AML-193 (cell line): ENCODE data around the gene LRP5.
"Not testable (repeated sequence)": the region's sequence is repeated elsewhere in the genome, so short reads cannot be mapped to it uniquely, and the experiment has no call there.

Source experiments
- DNase-seq, 2 experiments: peaks; one replicate each; lab custom pipeline; 2025; lab: John Stamatoyannopoulos, UW

The LRP5 gene

DNA sequence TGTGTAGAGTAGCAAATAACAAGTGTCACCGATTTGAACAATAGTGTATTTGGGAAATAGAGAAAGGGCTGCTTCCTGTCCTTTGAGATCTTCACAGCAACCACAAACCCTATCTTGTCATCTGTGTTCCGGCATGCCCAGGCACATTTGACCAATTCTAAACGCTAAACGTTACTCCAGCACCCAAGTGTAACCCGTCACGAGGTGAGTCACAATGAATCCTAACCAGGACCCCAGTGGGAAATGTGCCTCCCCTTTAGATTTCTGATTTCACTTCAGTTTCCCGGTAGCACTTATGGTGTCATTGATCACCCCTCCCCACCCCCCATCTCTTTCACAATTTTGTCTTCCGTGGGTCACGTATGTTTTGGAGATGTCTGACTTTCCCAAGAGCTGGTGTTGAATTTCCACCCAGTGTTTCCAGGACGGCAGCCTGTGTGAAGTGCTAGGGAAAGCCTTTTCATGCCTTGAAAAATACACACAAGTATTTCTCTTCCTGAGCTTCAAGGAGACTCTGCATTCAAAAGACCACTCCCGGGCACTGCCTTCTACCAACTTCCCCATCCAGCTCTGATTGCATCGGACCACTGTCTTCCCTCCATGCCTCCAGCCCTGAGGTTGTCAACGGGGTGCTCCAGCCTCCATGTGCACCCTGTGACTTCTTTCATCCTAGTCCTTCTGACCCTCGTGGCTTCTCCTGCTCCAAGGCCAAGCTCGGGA, 30.1 kb upstream of the LRP5 start:
- peak; percentile 52 to 59 for DNase-seq

DNA sequence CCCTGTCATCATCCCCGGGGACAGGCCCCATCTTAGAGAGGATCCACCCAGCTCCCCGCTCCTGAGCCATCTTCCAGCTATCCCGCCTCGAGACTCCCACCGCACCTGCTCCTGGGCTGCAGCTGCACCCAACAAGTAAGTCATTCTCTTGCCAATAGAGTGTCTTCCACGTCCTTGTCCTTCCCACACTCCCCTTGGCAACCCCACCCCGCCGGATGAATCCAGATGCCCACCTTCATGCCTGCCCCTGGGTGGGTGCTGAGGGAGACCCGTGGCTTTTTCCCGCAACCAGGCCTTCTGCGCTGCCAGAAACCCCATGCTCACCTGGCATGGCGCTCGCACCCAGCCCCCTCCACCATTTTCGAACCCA, 29.5 kb upstream of the LRP5 start:
- DNase-seq: no peak

DNA sequence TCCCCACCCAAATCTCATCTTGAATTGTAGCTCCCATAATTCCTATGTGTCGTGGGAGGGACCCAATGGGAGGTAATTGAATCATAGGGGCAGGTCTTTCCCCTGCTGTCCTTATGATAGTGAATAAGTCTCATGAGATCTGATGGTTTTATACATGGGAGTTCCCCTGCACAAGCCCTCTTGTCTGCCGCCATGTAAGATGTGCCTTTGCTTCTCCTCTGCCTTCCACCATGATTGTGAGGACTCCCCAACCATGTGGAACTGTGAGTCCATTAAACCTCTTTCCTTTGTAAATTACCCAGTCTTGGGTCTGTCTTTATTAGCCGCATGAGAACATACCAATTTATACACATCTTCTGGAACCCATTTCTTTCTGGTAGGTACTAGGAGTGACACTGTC, 27.8 kb upstream of the LRP5 start:
- DNase-seq: not testable (repeated sequence)

DNA sequence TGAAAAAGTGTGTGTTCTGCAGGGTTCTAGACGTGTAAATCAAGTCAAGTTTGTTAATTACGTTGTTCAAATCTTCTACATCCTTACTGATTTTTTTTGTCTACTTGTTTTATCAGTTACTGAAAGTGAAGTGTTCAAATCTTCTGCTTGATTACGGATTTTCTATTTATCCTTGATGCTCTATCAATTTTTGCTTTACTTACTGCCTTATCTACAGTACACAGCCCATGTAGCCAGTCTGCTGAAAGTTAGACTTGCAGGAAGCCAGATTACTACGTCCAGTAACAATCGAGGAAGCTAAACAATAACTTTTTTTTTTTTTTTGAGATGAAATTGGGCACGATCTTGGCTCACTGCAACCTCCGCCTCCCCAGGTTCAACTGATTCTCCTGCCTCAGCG, 25.0 kb upstream of the LRP5 start:
- no peak for DNase-seq

DNA sequence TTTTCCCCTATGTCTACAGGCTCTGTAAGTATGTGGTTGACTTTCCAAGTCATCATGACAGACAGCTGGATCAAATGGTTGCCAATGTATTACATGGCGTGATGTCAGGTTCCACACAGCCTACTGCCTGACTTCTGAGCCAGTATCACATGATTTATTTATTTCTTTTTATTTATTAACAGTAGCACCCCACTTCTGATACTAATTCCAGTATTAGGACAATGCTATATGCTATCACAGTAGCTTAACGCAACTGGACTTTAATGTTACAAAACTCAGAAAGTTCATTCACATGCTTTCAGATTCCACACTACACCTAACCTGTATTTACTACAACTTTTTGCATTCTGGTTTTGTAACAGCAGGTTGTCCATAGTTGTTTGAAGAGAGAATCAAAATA, 22.9 kb upstream of the LRP5 start:
- DNase-seq: no peak

DNA sequence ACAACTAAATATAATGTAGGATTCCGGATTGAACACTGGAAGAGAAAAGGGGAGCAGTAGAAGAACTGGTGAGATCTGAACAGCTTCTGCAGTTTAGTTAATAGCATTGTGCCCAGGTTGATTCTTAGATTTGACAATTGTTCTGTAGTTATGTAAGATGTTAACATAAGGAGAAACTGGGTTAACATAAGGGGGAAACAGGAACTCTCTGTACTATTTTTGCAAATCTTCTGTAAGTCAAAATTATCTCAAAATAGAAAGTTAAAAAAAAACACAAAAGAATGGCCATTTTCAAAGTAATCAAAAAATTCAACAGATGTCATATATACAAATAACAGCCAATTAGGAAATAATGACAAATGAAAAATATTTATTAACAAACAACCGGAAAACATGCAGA, 18.7 kb upstream of the LRP5 start:
- DNase-seq: no peak

DNA sequence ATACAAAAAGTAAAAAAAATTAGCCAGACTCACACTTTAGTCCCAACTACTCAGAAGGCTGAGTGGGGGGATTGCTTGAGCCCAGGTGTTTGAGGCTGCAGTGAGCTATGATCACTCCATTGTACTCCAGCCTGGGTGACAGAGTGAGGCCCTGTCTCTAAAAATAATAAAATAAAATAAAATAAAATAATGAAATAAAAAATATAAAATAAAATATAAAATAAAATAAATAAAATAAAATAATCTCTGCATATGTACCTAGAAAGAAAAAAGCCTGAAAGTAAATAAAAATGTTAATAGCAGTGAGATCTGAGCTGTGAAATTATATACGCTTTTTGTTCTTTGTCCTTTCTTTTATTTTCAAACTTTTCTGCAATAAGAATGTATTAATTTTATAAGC, 17.1 kb upstream of the LRP5 start:
- DNase-seq: no peak

DNA sequence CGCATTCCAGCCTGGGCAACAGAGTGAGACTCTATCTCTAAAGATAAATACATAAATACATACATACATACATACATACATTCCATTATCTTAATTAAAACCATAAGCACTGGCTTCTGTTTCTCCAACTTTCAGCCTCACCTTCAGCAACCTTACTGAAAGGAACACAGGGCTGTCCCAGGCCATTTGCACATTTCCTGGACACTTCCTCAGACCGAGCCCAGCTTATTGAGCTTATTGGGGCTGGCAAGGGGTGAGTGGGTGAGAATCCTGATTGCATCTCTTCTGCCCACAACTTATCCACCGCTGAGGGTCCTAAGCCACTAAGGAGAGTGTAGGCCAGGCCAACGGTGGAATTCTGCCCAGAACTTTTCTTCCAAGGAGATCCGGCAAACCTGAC, 16.5 kb upstream of the LRP5 start:
- DNase-seq: no peak

DNA sequence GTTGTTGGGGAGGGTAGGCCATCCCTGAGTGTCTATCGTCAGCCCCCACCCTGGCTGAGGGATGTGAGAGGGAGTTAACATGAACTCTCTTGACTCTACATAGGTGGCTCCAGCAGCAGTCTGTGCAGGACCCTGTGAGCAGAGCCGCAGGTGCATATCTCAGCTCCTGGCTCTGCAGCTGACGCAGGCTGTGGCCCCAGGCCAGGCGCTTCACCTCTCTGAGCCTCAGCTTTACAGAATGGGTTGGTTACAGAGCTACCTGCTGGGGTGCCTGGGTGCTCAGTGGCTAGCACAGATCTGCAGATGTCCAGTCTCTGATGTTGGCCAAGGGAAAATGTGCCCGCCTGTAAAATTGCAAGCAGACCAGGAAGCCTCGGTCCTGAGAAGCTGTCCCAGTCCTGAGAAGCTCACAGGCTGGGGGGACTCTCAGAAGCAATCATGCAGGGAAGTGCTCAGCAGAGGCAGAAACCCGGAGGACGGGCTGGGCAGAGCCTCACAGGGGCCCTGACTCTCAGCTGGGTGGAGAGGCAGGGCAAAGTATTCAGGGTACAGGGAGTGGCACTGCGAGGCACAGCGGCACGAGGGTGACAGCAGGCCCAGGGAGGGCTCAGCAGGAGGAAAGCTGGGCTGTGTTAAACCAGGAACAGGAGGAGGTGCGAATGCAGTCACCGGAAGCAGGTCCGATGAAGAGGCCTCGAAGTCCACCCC, 15.9 kb upstream of the LRP5 start:
- no peak for DNase-seq

DNA sequence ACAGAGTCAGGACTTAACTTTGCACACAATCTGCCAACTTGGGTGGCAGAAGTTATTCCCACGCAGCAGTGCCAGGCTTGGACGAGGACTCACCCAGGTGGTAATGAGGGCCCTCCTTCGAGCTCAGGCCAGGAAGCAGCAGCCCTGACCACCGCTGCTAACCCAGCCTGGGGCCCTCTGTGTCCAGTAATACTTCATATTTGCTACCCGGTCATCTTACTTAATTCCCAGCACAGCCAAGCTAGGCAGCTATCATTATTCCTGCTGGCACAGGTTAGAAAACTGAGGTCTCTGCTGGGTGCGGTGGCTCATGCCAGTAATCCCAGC, 15.4 kb upstream of the LRP5 start:
- no peak for DNase-seq

DNA sequence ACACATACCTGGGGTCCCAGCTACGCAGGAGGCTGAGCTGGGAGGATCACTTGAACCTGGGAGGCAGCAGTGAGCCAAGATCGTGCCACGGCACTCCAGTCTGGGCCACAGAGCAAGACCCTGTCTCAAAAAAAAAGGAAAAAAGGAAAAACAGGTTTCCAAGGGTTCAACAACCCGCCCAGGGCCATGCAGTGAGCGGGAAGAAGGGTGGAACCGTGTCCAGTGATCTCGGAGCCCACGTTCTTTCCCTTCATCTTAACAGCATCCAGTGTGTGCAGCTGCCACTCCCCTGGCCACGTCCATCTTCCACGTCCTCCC, 14.9 kb upstream of the LRP5 start:
- no peak for DNase-seq

DNA sequence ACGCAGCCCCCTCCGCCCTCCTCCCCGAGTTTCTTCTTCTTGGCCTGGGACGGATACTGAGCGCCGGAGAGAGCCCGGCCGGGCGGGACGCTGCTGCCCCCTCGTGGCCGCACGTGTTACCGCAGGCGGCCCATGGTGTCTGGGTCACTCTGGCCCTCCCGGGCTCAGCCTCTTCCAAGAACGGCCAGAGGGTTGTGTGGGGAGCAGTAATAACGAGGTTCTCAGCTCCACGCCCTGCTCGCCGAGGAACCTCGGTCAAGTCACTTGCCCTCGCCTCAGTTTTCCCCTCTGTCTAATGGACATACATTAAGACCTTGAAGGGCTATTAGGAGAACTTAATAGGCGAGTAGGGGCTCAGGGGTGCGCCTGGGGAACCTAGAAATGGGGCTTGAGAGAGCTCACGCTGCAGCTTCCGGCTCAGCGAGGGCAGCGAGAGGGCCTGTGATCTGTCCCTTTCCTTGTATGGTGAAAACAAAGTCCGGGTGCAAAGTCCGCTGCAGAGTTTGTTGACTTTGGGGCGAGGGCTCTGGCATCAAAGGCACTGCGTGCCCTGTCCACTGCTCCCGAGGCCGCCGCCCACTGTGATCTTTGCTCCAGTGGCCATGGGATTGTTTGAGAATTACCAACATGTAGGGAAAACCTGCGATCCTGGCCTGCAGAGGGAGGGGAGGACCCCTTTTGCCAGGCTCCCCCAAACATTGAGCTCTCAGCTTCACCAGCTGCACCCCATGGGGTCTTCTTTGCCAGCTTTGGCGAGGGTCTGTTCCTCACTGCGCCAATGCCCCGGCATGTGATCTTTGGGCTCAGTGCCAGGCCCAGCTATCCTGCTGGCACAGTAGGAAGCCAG, 14.4 kb upstream of the LRP5 start:
- DNase-seq: peak; percentile 62 to 72

DNA sequence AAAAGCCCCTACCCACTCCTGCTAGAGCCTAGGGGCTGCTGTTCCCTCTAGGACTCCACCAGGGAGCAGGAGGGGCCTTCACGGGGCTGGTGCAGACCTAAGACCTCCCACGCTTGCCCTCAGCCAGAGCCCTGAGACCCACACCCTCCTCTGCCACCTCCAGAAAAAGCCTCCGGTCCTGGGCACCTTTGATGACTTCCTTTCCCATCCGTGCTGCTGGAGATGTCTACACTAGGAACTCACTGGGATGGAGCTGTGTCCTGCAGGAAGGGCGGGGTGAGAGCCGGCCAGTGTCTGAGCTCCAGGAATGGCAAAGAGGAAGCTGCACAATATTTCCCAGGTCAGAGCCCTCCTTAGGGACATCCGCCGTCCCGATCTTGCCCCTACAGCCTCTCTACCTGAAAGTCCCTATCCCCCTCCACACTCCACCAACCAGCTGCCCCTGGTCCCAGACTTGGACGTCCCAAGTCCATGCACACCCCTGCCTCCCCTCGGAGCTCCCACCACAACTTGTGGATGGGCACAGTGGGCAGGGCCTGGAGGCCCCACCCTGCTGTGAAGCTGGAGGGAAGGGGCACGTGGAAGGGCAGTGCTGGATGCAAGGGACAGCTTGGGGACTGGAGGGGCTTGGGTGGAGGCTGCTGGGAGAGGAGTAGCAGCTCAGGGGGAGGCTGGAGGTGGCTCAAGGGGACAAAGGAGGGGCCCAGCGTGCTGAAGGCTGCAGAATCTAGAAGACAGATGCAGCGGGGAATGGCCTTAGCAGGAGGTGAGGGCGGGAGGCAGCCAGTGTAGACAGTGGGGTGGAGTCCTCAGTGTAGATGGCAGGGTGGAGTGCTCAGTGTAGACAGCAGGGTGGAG, 13.5 kb upstream of the LRP5 start:
- DNase-seq: no peak

DNA sequence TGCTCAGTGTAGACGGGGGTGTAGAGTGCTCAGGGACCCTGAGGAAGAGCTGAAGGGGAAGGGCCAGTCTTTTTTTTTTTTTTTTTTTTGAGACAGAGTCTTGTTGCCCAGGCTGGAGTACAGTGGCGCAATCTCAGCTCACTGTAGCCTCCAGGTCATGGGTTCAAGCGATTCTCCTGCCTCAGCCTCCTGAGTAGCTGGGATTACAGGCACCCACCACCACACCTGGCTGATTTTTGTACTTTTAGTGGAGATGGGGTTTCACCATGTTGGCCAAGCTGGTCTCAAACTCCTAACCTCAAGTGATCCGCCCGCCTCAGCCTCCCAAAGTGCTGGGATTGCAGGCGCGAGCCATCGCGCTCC, 12.9 kb upstream of the LRP5 start:
- DNase-seq: not testable (repeated sequence)

DNA sequence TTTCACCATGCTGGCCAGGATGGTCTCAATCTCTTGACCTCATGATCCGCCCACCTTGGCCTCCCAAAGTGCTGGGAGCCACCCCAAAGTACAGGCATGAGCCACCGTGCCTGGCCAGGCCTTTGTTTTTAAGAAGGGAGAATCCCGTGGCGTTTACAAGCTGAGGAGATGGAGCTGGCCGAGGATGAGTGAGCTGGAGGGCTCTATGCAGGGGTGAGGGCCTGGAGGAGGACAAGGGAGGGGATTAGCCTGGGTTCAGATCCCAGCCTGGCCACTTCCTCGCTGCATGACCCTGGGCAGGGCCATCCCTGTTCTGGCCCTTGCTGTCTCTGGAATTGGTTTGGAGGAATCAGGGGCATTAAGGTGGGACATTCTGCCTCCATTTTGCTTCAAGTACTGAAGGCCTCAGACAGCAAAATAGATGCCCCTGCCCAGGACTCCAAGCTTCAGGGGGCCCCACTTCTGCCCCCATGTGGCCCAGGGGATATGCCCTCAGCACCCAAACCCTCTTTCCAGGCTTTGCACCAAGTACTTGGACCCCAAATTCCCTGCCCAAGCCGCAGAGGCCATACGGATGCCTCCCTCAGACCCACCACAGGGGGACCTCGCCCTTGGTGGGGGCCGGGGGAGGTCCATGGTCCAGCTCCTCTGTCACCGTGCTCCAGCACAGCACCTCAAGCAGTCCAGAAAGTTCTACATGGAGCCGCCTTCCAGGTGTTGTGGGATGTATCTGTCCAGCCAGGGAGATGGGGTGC, 12.1 kb upstream of the LRP5 start:
- no peak for DNase-seq

DNA sequence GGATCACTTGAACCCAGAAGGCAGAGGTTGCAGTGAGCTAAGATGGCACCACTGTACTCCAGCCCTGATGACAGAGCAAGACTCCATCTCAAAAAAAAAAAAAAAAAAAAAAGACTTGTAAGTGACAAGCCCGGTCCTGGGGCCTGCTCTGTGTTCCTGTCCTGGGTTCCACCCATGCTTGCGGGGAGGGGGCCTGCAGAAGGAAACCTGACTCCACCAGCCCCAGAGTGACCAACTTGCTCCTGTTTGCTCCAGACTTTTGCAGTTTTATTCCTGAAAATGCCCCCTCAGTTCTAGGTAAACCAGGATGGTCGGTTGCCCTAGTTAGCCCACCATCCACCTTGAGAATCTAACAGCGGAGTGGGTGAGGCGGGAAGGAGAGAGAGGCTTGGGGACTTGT, 10.1 kb upstream of the LRP5 start:
- no peak for DNase-seq

DNA sequence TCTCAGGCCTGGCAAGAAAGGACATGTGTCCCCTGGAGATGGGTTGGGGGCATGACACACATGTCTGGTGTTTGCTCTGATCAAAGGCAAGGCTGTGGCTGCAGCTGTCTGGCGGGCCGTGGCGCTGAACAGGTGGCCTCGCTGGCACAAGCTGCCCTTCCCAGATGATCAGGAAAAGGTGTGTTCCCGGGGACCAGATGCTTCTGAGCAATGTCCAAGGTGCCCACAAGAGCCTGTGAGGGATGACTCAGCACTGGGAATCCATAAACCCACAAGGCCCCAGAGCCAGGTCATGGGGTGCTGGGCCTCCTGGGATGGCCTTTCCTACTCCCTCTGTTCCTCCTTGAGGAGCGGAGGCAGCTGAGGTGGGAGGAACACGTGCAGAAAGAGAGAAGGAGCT, 9.7 kb upstream of the LRP5 start:
- DNase-seq: no peak

DNA sequence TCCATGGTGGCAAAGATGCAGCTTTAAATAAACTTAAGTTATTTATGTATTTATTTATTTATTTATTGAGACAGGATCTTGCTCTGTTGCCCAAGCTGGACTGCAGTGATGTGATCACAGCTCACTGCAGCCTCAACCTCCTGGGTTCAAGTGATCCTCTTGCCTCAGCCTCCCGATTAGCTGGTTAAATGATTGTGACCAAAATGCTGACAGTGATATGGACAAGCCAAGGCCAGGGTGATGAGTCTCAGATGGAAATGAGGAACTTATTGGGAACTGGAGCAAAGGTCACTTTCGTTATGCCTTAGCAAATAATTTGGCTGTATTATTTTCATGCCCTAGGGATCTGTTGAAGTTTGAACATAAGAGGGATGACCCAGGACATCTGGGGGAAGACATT, 9.3 kb upstream of the LRP5 start:
- DNase-seq: no peak

DNA sequence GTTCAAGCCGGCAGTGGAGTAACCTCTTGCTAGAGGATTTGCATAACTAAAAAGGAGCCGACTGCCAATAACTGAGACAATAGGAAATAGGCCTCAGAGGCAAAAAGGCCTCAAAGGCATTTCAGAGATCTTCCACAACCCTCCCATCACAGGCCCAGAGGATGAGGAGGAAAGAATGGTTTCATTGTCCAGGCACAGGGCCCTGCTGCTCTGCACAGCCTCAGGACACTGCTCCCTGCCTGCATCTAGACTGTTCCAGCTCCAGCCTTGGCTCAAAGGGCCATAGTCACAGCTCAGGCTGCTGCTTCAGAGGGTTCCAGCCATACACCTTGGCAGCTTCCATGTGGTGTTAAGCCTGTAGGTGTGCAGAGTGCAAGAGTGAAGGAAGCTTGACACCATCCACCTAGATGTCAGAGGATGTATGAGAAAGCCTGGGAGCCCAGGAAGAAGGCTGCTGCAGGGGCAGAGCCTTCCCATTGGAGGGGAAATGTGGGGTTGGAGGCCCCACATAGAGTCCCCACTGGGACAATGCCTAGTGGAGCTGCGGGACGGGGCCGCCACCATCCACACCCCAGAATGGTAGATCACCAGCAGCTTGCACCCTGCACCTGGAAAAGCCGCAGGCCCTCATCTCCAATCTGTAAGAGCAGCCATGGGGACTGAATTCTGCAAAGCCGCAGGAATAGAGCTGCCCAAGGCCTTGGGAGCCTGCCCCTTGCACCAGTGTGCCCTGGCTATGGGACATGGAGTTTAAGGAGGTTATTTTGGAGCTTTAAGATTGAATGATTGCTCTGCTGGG, 8.2 kb upstream of the LRP5 start:
- DNase-seq: no peak

DNA sequence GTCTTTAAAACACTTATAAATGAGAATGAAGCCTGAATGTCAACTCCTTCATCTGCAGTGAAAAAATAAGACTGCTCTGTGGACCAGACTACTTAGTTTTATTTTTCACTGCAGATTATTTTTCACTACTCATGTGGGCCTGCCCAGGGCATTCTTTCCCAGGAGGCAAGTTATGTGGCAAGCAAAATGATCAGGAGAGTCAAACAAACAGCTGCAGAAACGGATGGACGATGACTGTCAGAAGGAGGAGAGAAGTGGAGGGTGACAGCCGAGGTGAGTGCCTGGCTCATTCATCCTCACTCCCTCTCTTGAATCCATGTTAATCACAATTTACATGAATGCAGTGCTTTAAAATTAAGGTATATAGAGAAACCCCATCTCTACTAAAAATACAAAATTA, 5.8 kb upstream of the LRP5 start:
- no peak for DNase-seq

DNA sequence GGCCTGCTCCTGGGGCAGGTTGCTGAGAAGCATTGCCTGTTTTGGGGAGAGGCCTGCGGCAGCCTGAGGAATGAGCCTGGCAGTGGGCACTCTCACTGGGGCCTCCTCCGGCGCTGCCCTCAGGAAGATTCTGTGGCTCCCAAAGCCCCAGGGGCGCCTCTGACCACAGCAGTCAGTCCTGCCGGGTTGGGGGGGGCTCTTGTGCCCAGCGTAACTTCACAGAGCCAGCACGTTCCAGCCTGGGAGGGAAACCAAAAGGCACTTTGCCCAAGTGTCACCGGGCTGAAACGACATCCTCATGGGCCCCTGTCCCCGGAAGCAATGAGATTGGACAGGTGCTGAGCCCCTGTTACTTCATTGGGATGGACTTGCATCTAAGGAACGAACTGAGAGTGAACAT, 4.3 kb upstream of the LRP5 start:
- DNase-seq: no peak
